CD14-positive monocyte (primary cell): ENCODE results near the gene TMEM175. TPM values are rescaled to one million over a fixed set of nuclear protein-coding genes. Genes with fewer than 3 reads are reported as not detected.

Experiments used
- DNase-seq, 3 donors: peaks; one replicate each; pipeline ENCODE4 v3.0.0-alpha.2; 2011 to 2022
- H2AFZ ChIP-seq: 2 replicates; pipeline ENCODE4 v1.6.0; 2012; ENCODE audit warnings: mild to moderate bottlenecking, low read depth, low read length, inconsistent platforms; ENCODE audit not compliant: insufficient read depth, poor library complexity, severe bottlenecking
- H3K27ac ChIP-seq, 2 donors: 1 replicate in 1 of 2; 2 replicates in 1 of 2; pipeline ENCODE4 v1.5.1; 2012 to 2013; ENCODE audit warnings: low read length in 2 of 2, control low read depth in 1 of 2, inconsistent platforms in 1 of 2, low read depth in 1 of 2, mild to moderate bottlenecking in 1 of 2
- H3K27me3 ChIP-seq, 2 donors: one replicate each; pipeline versions ENCODE4 v1.6.0 to v1.6.1; 2011 to 2013; ENCODE audit warnings: low read length in 2 of 2; ENCODE audit not compliant: control insufficient read depth in 2 of 2, insufficient read depth in 2 of 2
- H3K36me3 ChIP-seq, 2 donors: replicated peaks in 1 of 2; 1 replicate in 1 of 2; 2 replicates in 1 of 2; pipeline versions ENCODE4 v1.5.1 to v1.6.1; 2012 to 2013; ENCODE audit warnings: low read length in 2 of 2, control low read depth in 1 of 2, inconsistent platforms in 1 of 2, mild to moderate bottlenecking in 1 of 2; ENCODE audit not compliant: insufficient read depth in 2 of 2, control insufficient read depth in 1 of 2
- H3K4me1 ChIP-seq, 2 donors: 1 replicate in 1 of 2; 2 replicates in 1 of 2; pipeline versions ENCODE4 v1.5.1 to v1.6.1; 2012 to 2013; ENCODE audit warnings: low read length in 2 of 2, control low read depth in 1 of 2, inconsistent platforms in 1 of 2, mild to moderate bottlenecking in 1 of 2, moderate library complexity in 1 of 2; ENCODE audit not compliant: insufficient read depth in 2 of 2, control insufficient read depth in 1 of 2
- H3K4me2 ChIP-seq: replicated peaks from 2 replicates; pipeline ENCODE3; 2012; ENCODE audit warnings: low read length, moderate library complexity, mild to moderate bottlenecking; ENCODE audit not compliant: poor library complexity, severe bottlenecking; ENCODE audit errors: extremely low read depth
- H3K4me3 ChIP-seq, 3 experiments: fragments of 200-600 bp in 1 of 3; sonication (generic) in 1 of 3; replicated peaks in 1 of 3; 1 replicate in 2 of 3; 2 replicates in 1 of 3; pipeline ENCODE4 v1.5.1; 2011 to 2013; ENCODE audit warnings: low read length in 3 of 3, mild to moderate bottlenecking in 3 of 3, control low read depth in 2 of 3, low read depth in 2 of 3, inconsistent platforms in 1 of 3, moderate library complexity in 1 of 3
- H3K79me2 ChIP-seq: 2 replicates; pipeline ENCODE4 v1.6.0; 2012; ENCODE audit warnings: mild to moderate bottlenecking, control low read depth, inconsistent platforms, low read length, moderate library complexity; ENCODE audit not compliant: insufficient read depth
- H3K9ac ChIP-seq: 2 replicates; pipeline ENCODE4 v1.6.0; 2017; ENCODE audit warnings: low read length, mild to moderate bottlenecking; ENCODE audit not compliant: insufficient read depth, poor library complexity, severe bottlenecking
- H3K9me3 ChIP-seq, 2 donors: replicated peaks in 1 of 2; 1 replicate in 1 of 2; 2 replicates in 1 of 2; pipeline versions ENCODE4 v1.5.1 to v1.6.1; 2012 to 2013; ENCODE audit warnings: low read length in 2 of 2, control low read depth in 1 of 2; ENCODE audit not compliant: control insufficient read depth in 1 of 2, insufficient read depth in 1 of 2
- H4K20me1 ChIP-seq: 2 replicates; pipeline ENCODE4 v1.6.0; 2012; ENCODE audit warnings: mild to moderate bottlenecking, low read length, control low read depth, moderate library complexity; ENCODE audit not compliant: insufficient read depth
- H3K27ac Mint-ChIP-seq, 7 donors: one replicate each; pipeline ENCODE4 v1.8.0; 2020; ENCODE audit warnings: mild to moderate bottlenecking in 7 of 7, mixed read lengths in 7 of 7, moderate library complexity in 6 of 7, inconsistent platforms in 2 of 7
- H3K27me3 Mint-ChIP-seq, 3 donors: one replicate each; pipeline ENCODE4 v1.8.0; 2021 to 2022; ENCODE audit warnings: low read depth in 3 of 3, mild to moderate bottlenecking in 3 of 3, mixed read lengths in 3 of 3, moderate library complexity in 3 of 3, inconsistent platforms in 1 of 3
- H3K36me3 Mint-ChIP-seq, 2 donors: one replicate each; pipeline ENCODE4 v1.8.0; 2020; ENCODE audit warnings: mixed read lengths in 2 of 2, inconsistent platforms in 1 of 2, mild to moderate bottlenecking in 1 of 2
- H3K4me1 Mint-ChIP-seq: one replicate; pipeline ENCODE4 v1.8.0; 2020; ENCODE audit warnings: mild to moderate bottlenecking, mixed read lengths
- H3K4me3 Mint-ChIP-seq, 2 donors: one replicate each; pipeline ENCODE4 v1.8.0; 2020; ENCODE audit warnings: mild to moderate bottlenecking in 2 of 2, mixed read lengths in 2 of 2, moderate library complexity in 1 of 2
- H3K9me3 Mint-ChIP-seq, 7 donors: one replicate each; pipeline ENCODE4 v1.8.0; 2020 to 2022; ENCODE audit warnings: mixed read lengths in 7 of 7, mild to moderate bottlenecking in 6 of 7, moderate library complexity in 6 of 7, inconsistent platforms in 2 of 7
- WGBS: methylation state at CpG from one replicate; pipeline ENCODE4 v1.1.5; 2013; ENCODE audit warnings: missing lambda C conversion rate; ENCODE audit not compliant: insufficient coverage; 5-methylcytosine and 5-hydroxymethylcytosine counted together
- intact Hi-C, 2 donors: fragments of 100-400 bp; cut with micrococcal nuclease; formaldehyde crosslinking; loops; one replicate each; pipeline versions ENCODE4 v1.15.0 to v1.15.1; 2023
- polyA plus RNA-seq, 3 donors: library from polyadenylated mRNA; depleted of rRNA in 1 of 3; unstranded in 2 of 3; stranded (reverse) in 1 of 3; fragments of 300-500 nt in 2 of 3; fragments of >200 nt in 1 of 3; fragmentation: Illumina TruSeq in 2 of 3; gene quantifications; 1 replicate in 2 of 3; 2 replicates in 1 of 3; pipeline ENCODE4 v1.2.3, GENCODE V29; 2012 to 2021
- TF ChIP-seq, protein P1 (sequence below): fragments of 200-600 bp; IDR thresholded peaks from one replicate; pipeline ENCODE4 v1.8.0; 2022; ENCODE audit warnings: antibody characterized with exemption, mild to moderate bottlenecking

The TMEM175 gene
- polyA plus RNA-seq, 3 donors, result 18.9 to 216 (median 20.7) TPM

DNA sequence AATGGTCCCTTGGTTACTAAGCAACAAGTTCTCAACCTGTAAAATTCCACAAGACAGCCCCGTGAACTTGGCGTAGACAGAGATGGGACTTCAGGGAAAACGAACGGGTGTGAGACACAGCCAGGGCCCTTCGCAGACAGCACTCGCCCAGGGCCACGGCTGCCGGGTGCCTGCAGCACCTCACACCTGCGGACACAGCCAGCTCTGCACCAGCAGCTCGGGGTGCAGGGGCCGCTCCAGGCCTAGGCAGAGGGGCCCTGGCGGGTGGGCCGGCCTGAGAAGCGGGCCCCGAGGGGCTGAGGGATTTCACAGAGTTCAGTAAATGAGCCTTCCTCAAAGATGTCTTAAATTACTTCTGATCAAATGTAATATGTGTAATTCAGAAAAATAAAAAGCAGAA is 34.1 kb upstream of the TMEM175 start:
- DNase-seq, result no peak
- no peaks in the 10 kb centered on the region for H3K9me3 Mint-ChIP-seq
- H3K36me3 ChIP-seq, result peaks cover 71 to 98% of the 10 kb centered on the region in 2 donors
- WGBS, result 98% methylated on average over 8 of the region's 15 CpGs
- intact Hi-C loops, result no loop called here
- peaks cover 88% of the 10 kb centered on the region for H4K20me1 ChIP-seq
- H3K79me2 ChIP-seq, result peaks cover 25% of the 10 kb centered on the region
- peaks cover 64 to 95% of the 10 kb centered on the region in 2 donors for H3K36me3 Mint-ChIP-seq
- H3K4me3 Mint-ChIP-seq, result no peak overlapping the region
- no peak overlapping the region for H2AFZ ChIP-seq
- no peak overlapping the region for H3K4me2 ChIP-seq
- TF ChIP-seq, protein P1, sequence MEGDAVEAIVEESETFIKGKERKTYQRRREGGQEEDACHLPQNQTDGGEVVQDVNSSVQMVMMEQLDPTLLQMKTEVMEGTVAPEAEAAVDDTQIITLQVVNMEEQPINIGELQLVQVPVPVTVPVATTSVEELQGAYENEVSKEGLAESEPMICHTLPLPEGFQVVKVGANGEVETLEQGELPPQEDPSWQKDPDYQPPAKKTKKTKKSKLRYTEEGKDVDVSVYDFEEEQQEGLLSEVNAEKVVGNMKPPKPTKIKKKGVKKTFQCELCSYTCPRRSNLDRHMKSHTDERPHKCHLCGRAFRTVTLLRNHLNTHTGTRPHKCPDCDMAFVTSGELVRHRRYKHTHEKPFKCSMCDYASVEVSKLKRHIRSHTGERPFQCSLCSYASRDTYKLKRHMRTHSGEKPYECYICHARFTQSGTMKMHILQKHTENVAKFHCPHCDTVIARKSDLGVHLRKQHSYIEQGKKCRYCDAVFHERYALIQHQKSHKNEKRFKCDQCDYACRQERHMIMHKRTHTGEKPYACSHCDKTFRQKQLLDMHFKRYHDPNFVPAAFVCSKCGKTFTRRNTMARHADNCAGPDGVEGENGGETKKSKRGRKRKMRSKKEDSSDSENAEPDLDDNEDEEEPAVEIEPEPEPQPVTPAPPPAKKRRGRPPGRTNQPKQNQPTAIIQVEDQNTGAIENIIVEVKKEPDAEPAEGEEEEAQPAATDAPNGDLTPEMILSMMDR, result no peak
- H3K4me1 Mint-ChIP-seq, result no peaks in the 10 kb centered on the region
- H3K9me3 ChIP-seq, result no peaks in the 10 kb centered on the region
- no peak overlapping the region for H3K27ac ChIP-seq
- H3K9ac ChIP-seq, result no peak overlapping the region
- no peaks in the 10 kb centered on the region for H3K4me1 ChIP-seq
- H3K27me3 ChIP-seq, result no peaks in the 10 kb centered on the region
- H3K27me3 Mint-ChIP-seq, result no peaks in the 10 kb centered on the region
- no peak overlapping the region for H3K27ac Mint-ChIP-seq
- no peak overlapping the region for H3K4me3 ChIP-seq

DNA sequence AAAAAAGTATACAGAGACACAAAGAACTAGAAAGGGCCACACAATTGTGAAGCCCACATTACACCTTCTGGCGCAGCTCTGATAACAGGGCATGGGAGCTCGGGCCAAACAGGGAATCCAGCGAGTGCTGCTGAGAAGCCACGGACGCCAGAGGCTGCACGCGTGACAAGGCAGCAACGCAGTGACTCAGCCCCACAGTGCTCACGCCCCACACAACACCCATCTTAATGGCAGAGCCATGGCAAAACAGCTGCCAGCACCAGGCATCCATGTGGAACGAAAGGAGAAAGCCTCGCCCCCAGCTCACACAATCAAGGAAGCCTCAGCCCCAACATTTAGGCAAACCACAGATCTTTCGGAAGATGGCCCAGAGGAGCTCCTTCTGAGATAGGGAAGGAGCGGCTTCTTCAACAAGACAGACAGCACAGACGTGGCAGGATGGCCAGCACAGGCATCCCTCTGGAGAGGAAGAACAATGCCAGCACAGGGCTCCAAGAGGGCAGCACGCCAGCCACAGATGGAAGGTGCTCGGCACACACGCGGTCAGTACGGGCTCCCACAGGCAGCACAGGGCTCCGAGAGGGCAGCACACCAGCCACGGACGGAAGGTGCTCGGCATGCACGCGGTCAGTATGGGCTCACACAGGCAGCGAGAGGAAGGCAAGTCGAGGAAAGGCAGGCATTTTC is 33.2 kb upstream of the TMEM175 start:
- no peaks in the 10 kb centered on the region for H3K4me1 Mint-ChIP-seq
- TF ChIP-seq, protein P1, result no peak
- peaks cover 58 to 95% of the 10 kb centered on the region in 2 donors for H3K36me3 Mint-ChIP-seq
- no peaks in the 10 kb centered on the region for H3K4me1 ChIP-seq
- peaks cover 25% of the 10 kb centered on the region for H3K79me2 ChIP-seq
- intact Hi-C loops, result no loop called here
- H3K9ac ChIP-seq, result no peak overlapping the region
- H2AFZ ChIP-seq, result no peak overlapping the region
- no peaks in the 10 kb centered on the region for H3K9me3 ChIP-seq
- DNase-seq, result no peak
- H3K4me2 ChIP-seq, result no peak overlapping the region
- peak overlapping the region in 2 of 7 donors; percentile 22 to 55 for H3K27ac Mint-ChIP-seq
- H3K4me3 ChIP-seq, result no peak overlapping the region
- H3K36me3 ChIP-seq, result peaks cover 71 to 98% of the 10 kb centered on the region in 2 donors
- no peak overlapping the region for H3K4me3 Mint-ChIP-seq
- H4K20me1 ChIP-seq, result peaks cover 92% of the 10 kb centered on the region
- no peaks in the 10 kb centered on the region for H3K9me3 Mint-ChIP-seq
- no peaks in the 10 kb centered on the region for H3K27me3 ChIP-seq
- 99% methylated on average over 22 of the region's 27 CpGs for WGBS
- no peak overlapping the region for H3K27ac ChIP-seq
- H3K27me3 Mint-ChIP-seq, result no peaks in the 10 kb centered on the region
